ENCODE data around the gene ZNF212.
"Not testable (repeated sequence)": the region's sequence is repeated elsewhere in the genome, so short reads cannot be mapped to it uniquely, and the experiment has no call there.

ZNF212 gene

DNA sequence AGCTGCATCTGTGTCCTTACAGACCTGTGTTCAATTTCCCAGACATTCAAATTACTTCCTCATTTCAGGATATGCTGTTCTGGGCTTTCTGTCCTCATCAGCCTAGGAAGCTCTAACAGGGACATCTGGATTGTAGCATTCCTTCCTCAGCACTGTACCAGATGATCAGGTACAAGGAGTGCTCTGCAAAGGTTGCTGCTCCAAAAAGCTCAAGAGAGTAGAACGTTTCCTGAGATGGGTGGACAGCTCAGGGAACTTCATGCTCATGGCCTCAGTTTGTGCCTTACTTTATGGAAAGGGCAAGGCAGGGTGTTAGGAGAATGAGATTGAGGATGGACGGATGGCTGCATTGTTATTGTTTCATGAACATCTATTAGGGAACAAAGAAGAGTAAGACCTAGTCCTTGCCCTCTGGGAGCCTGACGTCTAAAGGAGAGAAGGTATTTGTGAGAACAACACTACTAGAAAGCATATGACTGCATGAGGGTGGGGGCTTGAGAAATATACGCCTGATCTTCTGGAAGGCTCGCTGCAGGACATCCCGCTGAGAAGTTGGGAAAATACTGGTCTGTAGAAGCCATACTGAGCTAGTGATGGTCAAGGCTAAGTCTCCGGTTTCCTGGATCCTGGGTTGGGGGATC is 10.5 kb upstream of the ZNF212 start:
- TF ChIP-seq, protein P1, sequence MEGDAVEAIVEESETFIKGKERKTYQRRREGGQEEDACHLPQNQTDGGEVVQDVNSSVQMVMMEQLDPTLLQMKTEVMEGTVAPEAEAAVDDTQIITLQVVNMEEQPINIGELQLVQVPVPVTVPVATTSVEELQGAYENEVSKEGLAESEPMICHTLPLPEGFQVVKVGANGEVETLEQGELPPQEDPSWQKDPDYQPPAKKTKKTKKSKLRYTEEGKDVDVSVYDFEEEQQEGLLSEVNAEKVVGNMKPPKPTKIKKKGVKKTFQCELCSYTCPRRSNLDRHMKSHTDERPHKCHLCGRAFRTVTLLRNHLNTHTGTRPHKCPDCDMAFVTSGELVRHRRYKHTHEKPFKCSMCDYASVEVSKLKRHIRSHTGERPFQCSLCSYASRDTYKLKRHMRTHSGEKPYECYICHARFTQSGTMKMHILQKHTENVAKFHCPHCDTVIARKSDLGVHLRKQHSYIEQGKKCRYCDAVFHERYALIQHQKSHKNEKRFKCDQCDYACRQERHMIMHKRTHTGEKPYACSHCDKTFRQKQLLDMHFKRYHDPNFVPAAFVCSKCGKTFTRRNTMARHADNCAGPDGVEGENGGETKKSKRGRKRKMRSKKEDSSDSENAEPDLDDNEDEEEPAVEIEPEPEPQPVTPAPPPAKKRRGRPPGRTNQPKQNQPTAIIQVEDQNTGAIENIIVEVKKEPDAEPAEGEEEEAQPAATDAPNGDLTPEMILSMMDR (IDR thresholded peaks at IDR 0.05) = no peak
- H3K9me3 ChIP-seq = no peaks in the 10 kb centered on the region
- H3K4me1 ChIP-seq (ENCODE audit: control insufficient read depth in 1 of 2, insufficient read depth in 1 of 2, low read depth in 1 of 2, low read length in 1 of 2) = peaks cover 10 to 13% of the 10 kb centered on the region in 2 experiments
- H3K27me3 ChIP-seq = no peaks in the 10 kb centered on the region
- H3K4me3 ChIP-seq (ENCODE audit: low read depth in 1 of 2, low read length in 1 of 2) = no peak overlapping the region
- no peak overlapping the region for H3K27ac ChIP-seq
- H3K36me3 ChIP-seq = peaks cover 30% of the 10 kb centered on the region

DNA sequence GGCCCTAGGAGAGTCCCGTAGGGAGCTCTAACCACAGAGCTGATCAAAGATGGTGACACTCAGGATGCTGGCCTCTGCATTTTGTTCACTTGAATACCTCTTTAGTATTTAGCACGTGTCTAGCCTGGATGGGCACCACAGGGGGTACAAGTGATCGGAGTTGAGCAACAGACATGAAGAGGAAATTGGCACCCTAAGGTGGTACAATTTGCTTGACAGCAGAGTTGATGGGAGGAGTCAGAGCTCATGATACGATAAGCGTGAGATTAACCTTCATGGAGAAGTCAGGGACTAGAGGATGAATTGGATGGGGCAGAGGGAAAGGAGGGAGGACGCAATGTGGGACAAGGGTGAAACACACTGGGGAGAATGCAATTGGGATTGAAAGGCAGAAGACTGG is 9.9 kb upstream of the ZNF212 start:
- Histone ChIP-seq H3K27me3 (no peaks in the 10 kb centered on the region), H3K4me3 (ENCODE audit: low read depth in 1 of 2, low read length in 1 of 2) (no peak overlapping the region), H3K36me3 (peaks cover 24% of the 10 kb centered on the region), H3K9me3 (no peaks in the 10 kb centered on the region), H3K4me1 (ENCODE audit: control insufficient read depth in 1 of 2, insufficient read depth in 1 of 2, low read depth in 1 of 2, low read length in 1 of 2) (peaks cover 10 to 13% of the 10 kb centered on the region in 2 experiments), H3K27ac (no peak overlapping the region)
- TF ChIP-seq, protein P1 (IDR thresholded peaks at IDR 0.05) = no peak

DNA sequence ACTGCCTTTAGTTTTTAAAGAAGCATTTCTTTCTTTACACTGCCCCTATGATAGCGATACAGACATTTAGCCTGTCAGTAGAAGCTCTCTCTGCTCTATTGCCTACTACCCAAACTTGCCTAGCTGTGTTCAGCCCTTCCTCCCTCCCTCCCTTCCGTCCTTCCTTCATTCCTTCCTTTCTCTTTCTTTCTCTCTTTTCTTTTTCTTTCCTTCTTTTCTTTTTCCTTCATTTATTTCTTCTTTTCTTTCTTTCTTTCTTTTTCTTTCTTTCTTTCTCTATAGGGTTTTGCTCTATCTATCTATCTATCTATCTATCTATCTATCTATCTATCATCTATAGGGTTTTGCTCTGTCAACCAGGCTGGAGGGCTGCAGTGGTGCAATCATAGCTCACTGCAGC is 7.1 kb upstream of the ZNF212 start:
- no peak overlapping the region for H3K4me3 ChIP-seq (ENCODE audit: low read depth in 1 of 2, low read length in 1 of 2)
- peaks cover 16% of the 10 kb centered on the region for H3K27me3 ChIP-seq
- H3K36me3 ChIP-seq = no peaks in the 10 kb centered on the region
- H3K9me3 ChIP-seq = no peaks in the 10 kb centered on the region
- H3K4me1 ChIP-seq (ENCODE audit: control insufficient read depth in 1 of 2, insufficient read depth in 1 of 2, low read depth in 1 of 2, low read length in 1 of 2) = peaks cover 4 to 7% of the 10 kb centered on the region in 2 experiments
- no peak overlapping the region for H3K27ac ChIP-seq
- TF ChIP-seq, protein P1 (IDR thresholded peaks at IDR 0.05) = no peak

DNA sequence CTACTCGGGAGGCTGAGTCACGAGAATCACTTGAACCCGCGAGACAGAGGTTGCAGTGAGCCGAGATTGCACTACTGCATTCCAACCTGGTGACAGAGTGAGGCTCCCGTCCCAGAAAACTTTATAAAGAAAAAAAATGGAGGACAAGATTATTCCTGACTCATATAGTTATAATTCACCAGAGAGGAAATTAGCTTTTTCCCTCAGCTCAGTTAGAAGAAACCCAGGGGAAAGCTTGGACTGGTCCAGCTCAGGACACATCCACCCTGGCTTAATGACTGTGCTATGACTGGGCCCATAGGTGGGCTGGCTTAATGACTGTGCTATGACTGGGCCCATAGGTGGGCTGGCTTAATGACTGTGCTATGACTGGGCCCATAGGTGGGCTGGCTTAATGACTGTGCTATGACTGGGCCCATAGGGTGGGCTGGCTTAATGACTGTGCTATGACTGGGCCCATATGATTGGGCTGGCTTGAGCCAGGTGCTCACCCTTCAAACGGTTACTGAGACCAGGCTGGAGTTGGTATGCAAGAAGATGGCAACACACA is 5.7 kb upstream of the ZNF212 start:
- not testable (repeated sequence) for H3K9me3 ChIP-seq; H3K36me3 ChIP-seq; H3K4me1 ChIP-seq (ENCODE audit: control insufficient read depth in 1 of 2, insufficient read depth in 1 of 2, low read depth in 1 of 2, low read length in 1 of 2); H3K27ac ChIP-seq; H3K4me3 ChIP-seq (ENCODE audit: low read depth in 1 of 2, low read length in 1 of 2)
- peaks cover 20% of the 10 kb centered on the region for H3K27me3 ChIP-seq

DNA sequence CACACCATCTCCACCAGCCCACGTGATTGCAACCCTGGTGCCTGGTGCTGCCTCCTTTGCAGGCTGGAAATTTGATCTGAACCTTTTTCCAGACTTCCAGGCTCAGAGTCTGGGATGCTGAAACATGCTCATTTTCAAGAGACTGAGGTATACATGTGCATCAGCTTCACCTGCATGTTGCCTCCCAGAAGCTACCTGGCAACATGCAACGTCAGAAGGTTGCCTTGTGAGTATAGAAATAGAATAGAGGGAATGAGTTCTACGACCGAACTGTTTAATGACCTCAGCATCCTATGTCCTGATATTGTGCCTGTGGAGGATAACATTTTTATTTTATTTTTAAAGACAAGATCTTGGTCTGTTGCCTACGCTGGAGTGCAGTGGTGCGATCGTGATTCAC is 1.9 kb upstream of the ZNF212 start:
- Histone ChIP-seq H3K9me3 (no peaks in the 10 kb centered on the region), H3K36me3 (no peaks in the 10 kb centered on the region), H3K27ac (no peak overlapping the region), H3K4me1 (ENCODE audit: control insufficient read depth in 1 of 2, insufficient read depth in 1 of 2, low read depth in 1 of 2, low read length in 1 of 2) (peaks cover 16 to 18% of the 10 kb centered on the region in 2 experiments), H3K27me3 (peaks cover 20% of the 10 kb centered on the region), H3K4me3 (ENCODE audit: low read depth in 1 of 2, low read length in 1 of 2) (no peak overlapping the region)
- TF ChIP-seq, protein P1 (IDR thresholded peaks at IDR 0.05) = no peak

DNA sequence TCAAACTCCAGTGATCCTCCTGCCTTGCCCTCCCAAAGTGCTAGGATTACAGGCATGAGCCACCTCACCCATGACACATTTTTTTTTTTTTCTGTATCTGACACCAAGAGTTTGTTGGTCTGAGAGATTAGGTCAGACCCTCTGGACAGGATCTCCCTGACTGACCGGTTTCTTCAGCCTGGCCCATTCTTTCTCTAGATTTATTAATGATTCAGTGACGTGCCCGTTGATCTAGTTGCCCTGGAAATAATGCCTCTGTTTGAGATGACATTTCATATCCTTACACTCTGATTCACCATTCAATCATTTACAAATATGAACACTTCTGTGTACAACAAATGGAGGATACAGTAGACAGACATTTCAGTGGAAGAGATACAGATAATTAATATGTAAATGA is 1.4 kb upstream of the ZNF212 start:
- no peaks in the 10 kb centered on the region for H3K9me3 ChIP-seq
- no peak overlapping the region for H3K4me3 ChIP-seq (ENCODE audit: low read depth in 1 of 2, low read length in 1 of 2)
- peaks cover 16 to 18% of the 10 kb centered on the region in 2 experiments for H3K4me1 ChIP-seq (ENCODE audit: control insufficient read depth in 1 of 2, insufficient read depth in 1 of 2, low read depth in 1 of 2, low read length in 1 of 2)
- peaks cover 20% of the 10 kb centered on the region for H3K27me3 ChIP-seq
- TF ChIP-seq, protein P1 (IDR thresholded peaks at IDR 0.05) = no peak
- H3K36me3 ChIP-seq = no peaks in the 10 kb centered on the region
- no peak overlapping the region for H3K27ac ChIP-seq
